HepG2 (cell line): Measurements from ENCODE around the gene SIGLEC7. TPM values are rescaled to one million over a fixed set of nuclear protein-coding genes. Genes with fewer than 3 reads are reported as not detected.

ENCODE experiments used
- EZH2 ChIP-seq: conservative IDR thresholded peaks from 2 replicates; pipeline ENCODE4 v1.6.1; 2012; ENCODE audit warnings: mild to moderate bottlenecking, low read depth, low read length, moderate library complexity
- FOXA1 ChIP-seq, 2 experiments: fragments of 450-650 bp in 1 of 2; sonication (generic) in 1 of 2; formaldehyde crosslinking in 1 of 2; IDR thresholded peaks; 2 replicates each; pipeline versions ENCODE4 v1.4.0 to v1.6.1; 2016 to 2020; ENCODE audit warnings: missing genetic modification reagents in 1 of 2
- GTF3A ChIP-seq: sonication (generic); formaldehyde crosslinking; conservative IDR thresholded peaks from 2 replicates; pipeline ENCODE4 v1.4.0; 2020; ENCODE audit warnings: mild to moderate bottlenecking, missing genetic modification reagents
- HDAC1 ChIP-seq: sonication (generic); formaldehyde crosslinking; IDR thresholded peaks from 2 replicates; pipeline ENCODE4 v1.5.1; 2020; ENCODE audit warnings: mild to moderate bottlenecking, missing genetic modification reagents
- HDAC2 ChIP-seq: sonication (generic); formaldehyde crosslinking; IDR thresholded peaks from 2 replicates; pipeline ENCODE4 v1.4.0; 2020; ENCODE audit warnings: missing genetic modification reagents
- HOXA3 ChIP-seq: sonication (generic); formaldehyde crosslinking; IDR thresholded peaks from 2 replicates; pipeline ENCODE4 v1.5.0; 2020; ENCODE audit warnings: missing genetic modification reagents
- JUND ChIP-seq: sonication (generic); formaldehyde crosslinking; IDR thresholded peaks from 2 replicates; pipeline ENCODE4 v1.8.0; 2022; ENCODE audit warnings: mild to moderate bottlenecking, missing genetic modification reagents
- MED13 ChIP-seq: sonication (generic); formaldehyde crosslinking; IDR thresholded peaks from 2 replicates; pipeline ENCODE4 v1.5.0; 2020; ENCODE audit warnings: missing genetic modification reagents
- MYPOP ChIP-seq: sonication (generic); formaldehyde crosslinking; IDR thresholded peaks from 2 replicates; pipeline ENCODE4 v1.8.1; 2023; ENCODE audit warnings: mild to moderate bottlenecking, moderate library complexity, missing genetic modification reagents
- REPIN1 ChIP-seq: sonication (generic); formaldehyde crosslinking; IDR thresholded peaks from 2 replicates; pipeline ENCODE4 v1.8.0; 2022; ENCODE audit warnings: missing genetic modification reagents, low read depth, mild to moderate bottlenecking, borderline replicate concordance
- RXRB ChIP-seq: IDR thresholded peaks from 2 replicates; pipeline ENCODE4 v1.6.1; 2016; ENCODE audit warnings: borderline replicate concordance, missing genetic modification reagents, missing compliant biosample characterization
- U2AF2 ChIP-seq: fragments of 200-400 bp; formaldehyde crosslinking; IDR thresholded peaks from 2 replicates; pipeline ENCODE4 v1.6.1; 2017; ENCODE audit warnings: low read depth, mild to moderate bottlenecking, low read length
- ZNF12 ChIP-seq: sonication (generic); formaldehyde crosslinking; IDR thresholded peaks from 2 replicates; pipeline ENCODE4 v1.5.0; 2020; ENCODE audit warnings: missing genetic modification reagents
- ZNF362 ChIP-seq: sonication (generic); formaldehyde crosslinking; IDR thresholded peaks from 2 replicates; pipeline ENCODE4 v1.4.0; 2020; ENCODE audit warnings: missing genetic modification reagents, mild to moderate bottlenecking, borderline replicate concordance
- ZNF558 ChIP-seq: sonication (generic); formaldehyde crosslinking; IDR thresholded peaks from 2 replicates; pipeline ENCODE4 v1.9.0; 2022; ENCODE audit warnings: mild to moderate bottlenecking, missing genetic modification reagents, borderline replicate concordance
- ZNF776 ChIP-seq: sonication (generic); formaldehyde crosslinking; IDR thresholded peaks from 2 replicates; pipeline ENCODE4 v1.4.0; 2020; ENCODE audit warnings: mild to moderate bottlenecking, missing genetic modification reagents
- polyA plus RNA-seq, 8 experiments: library from polyadenylated mRNA; depleted of rRNA in 3 of 8; stranded (reverse) in 7 of 8; unstranded in 1 of 8; fragments of >200 nt; fragmentation: Illumina TruSeq in 4 of 8; extraction: Trizol in 4 of 8; gene quantifications; 2 replicates each; pipeline versions ENCODE4 v1.2.1 to v1.2.3, GENCODE V29; 2011 to 2016; ENCODE audit warnings: low read depth in 4 of 8, missing spikeins in 1 of 8, mixed read lengths in 1 of 8; ENCODE audit not compliant: insufficient read depth in 1 of 8
- total RNA-seq, 5 experiments: library from RNA; depleted of rRNA; stranded (reverse); fragments of >200 nt; fragmentation: Illumina TruSeq; extraction: Trizol; gene quantifications; 2 replicates each; pipeline ENCODE4 v1.2.3, GENCODE V29; 2016; ENCODE audit warnings: low read depth in 1 of 5
- TF ChIP-seq, protein P1 (sequence below): sonication (generic); formaldehyde crosslinking; IDR thresholded peaks from 2 replicates; pipeline ENCODE4 v1.4.0; 2020; ENCODE audit warnings: missing genetic modification reagents
- TF ChIP-seq, protein P2 (sequence below): sonication (generic); formaldehyde crosslinking; IDR thresholded peaks from 2 replicates; pipeline ENCODE4 v1.4.0; 2020; ENCODE audit warnings: mild to moderate bottlenecking, missing genetic modification reagents

SIGLEC7 gene
- total and polyA plus RNA-seq, 2 of the 13 experiments (the other 11 are each of a cell fraction or from before 2014, with no cell fraction given): not detected

GRCh38 chr19:51108066-51108804, 33.9 kb upstream of the SIGLEC7 start, which contains the start of gene CTU1 (continued):
- TF ChIP-seq, protein P1, sequence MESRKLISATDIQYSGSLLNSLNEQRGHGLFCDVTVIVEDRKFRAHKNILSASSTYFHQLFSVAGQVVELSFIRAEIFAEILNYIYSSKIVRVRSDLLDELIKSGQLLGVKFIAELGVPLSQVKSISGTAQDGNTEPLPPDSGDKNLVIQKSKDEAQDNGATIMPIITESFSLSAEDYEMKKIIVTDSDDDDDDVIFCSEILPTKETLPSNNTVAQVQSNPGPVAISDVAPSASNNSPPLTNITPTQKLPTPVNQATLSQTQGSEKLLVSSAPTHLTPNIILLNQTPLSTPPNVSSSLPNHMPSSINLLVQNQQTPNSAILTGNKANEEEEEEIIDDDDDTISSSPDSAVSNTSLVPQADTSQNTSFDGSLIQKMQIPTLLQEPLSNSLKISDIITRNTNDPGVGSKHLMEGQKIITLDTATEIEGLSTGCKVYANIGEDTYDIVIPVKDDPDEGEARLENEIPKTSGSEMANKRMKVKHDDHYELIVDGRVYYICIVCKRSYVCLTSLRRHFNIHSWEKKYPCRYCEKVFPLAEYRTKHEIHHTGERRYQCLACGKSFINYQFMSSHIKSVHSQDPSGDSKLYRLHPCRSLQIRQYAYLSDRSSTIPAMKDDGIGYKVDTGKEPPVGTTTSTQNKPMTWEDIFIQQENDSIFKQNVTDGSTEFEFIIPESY (CRISPR knock-in tag): no peak
- TF ChIP-seq RXRB (CRISPR knock-in tag): peak; percentile 30; the same call in 1 of the 2 replicates
- peak; percentile 69; the same call in 1 of the 2 replicates for TF ChIP-seq HOXA3 (CRISPR knock-in tag)
- peak; percentile 74 for TF ChIP-seq HDAC1 (CRISPR knock-in tag)
- no peak for TF ChIP-seq ZNF362 (CRISPR knock-in tag)
- no peak for TF ChIP-seq GTF3A (CRISPR knock-in tag)
- TF ChIP-seq U2AF2: peak; percentile 90; the same call in 1 of the 2 replicates
- TF ChIP-seq MYPOP (CRISPR knock-in tag): no peak
- TF ChIP-seq ZNF558 (CRISPR knock-in tag): no peak
- TF ChIP-seq REPIN1: peak; percentile 21; the same call in 1 of the 2 replicates
- no peak for TF ChIP-seq JUND
- 0 out of 2 replicates have a peak, but pooled peaks have one; percentile 50 for TF ChIP-seq MED13 (CRISPR knock-in tag)
- TF ChIP-seq ZNF776: no peak
- TF ChIP-seq, protein P2, sequence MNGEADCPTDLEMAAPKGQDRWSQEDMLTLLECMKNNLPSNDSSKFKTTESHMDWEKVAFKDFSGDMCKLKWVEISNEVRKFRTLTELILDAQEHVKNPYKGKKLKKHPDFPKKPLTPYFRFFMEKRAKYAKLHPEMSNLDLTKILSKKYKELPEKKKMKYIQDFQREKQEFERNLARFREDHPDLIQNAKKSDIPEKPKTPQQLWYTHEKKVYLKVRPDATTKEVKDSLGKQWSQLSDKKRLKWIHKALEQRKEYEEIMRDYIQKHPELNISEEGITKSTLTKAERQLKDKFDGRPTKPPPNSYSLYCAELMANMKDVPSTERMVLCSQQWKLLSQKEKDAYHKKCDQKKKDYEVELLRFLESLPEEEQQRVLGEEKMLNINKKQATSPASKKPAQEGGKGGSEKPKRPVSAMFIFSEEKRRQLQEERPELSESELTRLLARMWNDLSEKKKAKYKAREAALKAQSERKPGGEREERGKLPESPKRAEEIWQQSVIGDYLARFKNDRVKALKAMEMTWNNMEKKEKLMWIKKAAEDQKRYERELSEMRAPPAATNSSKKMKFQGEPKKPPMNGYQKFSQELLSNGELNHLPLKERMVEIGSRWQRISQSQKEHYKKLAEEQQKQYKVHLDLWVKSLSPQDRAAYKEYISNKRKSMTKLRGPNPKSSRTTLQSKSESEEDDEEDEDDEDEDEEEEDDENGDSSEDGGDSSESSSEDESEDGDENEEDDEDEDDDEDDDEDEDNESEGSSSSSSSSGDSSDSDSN: peak; percentile 25; the same call in 1 of the 2 replicates
- 0 out of 2 replicates have a peak, but pooled peaks have one; percentile 27 for TF ChIP-seq HDAC2
- TF ChIP-seq EZH2: no peak
- TF ChIP-seq ZNF12 (CRISPR knock-in tag): no peak
- no peak for TF ChIP-seq FOXA1 (IDR thresholded peaks at IDR 0.05)
- peak; percentile 7; the same call in 1 of the 2 replicates for TF ChIP-seq FOXA1 (CRISPR knock-in tag; IDR thresholded peaks at IDR 0.05)
